Activated gamma-delta T cell treated with Interleukin-2 at 50 U/mL for 16 hours (primary cell): ENCODE results near the gene SMG9.
A peak's percentile ranks its signal among the peaks of the same experiment; 100 is the strongest.

Experiments
- DNase-seq: peaks from one replicate; pipeline ENCODE4 v3.0.0-alpha.2; 2020

SMG9 gene

GRCh38 chr19:43754503-43755255 is at the start of gene SMG9:
Gene SMG9 (minus strand): TSS chr19:43754962. CDS start chr19:43750741, 4,221 bp downstream.
- peak; percentile 98 for DNase-seq

- DNase-seq, result no peak
Measured at GRCh38 chr19:43804432-43804831, 49.7 kb upstream of the SMG9 start.

GRCh38 chr19:43802216-43802951 is 47.6 kb upstream of the SMG9 start, which contains the start of gene LYPD5:
Gene LYPD5 (minus strand): TSS chr19:43802447. CDS start chr19:43802380, 67 bp downstream.
- DNase-seq, result no peak

- no peak for DNase-seq
Measured at GRCh38 chr19:43799502-43800142, 44.9 kb upstream of the SMG9 start.

GRCh38 chr19:43798546-43799409 is 44.0 kb upstream of the SMG9 start:
- peak; percentile 51 for DNase-seq

- no peak for DNase-seq
Measured at GRCh38 chr19:43798026-43798545, 43.3 kb upstream of the SMG9 start.

GRCh38 chr19:43797556-43797955 is 42.8 kb upstream of the SMG9 start:
- no peak for DNase-seq

GRCh38 chr19:43797118-43797517 is 42.4 kb upstream of the SMG9 start:
- no peak for DNase-seq

- DNase-seq, result no peak
Measured at GRCh38 chr19:43790587-43790986, 35.8 kb upstream of the SMG9 start.

- no peak for DNase-seq
Measured at GRCh38 chr19:43789029-43789428, 34.3 kb upstream of the SMG9 start.

GRCh38 chr19:43786665-43787064 is 31.9 kb upstream of the SMG9 start:
- no peak for DNase-seq

GRCh38 chr19:43784981-43785808 is 30.4 kb upstream of the SMG9 start:
- peak; percentile 42 for DNase-seq

GRCh38 chr19:43784241-43784980 is 29.6 kb upstream of the SMG9 start:
- DNase-seq, result peak; percentile 52

- no peak for DNase-seq
Measured at GRCh38 chr19:43783636-43784035, 28.9 kb upstream of the SMG9 start.

GRCh38 chr19:43782689-43783231 is 28.0 kb upstream of the SMG9 start:
- no peak for DNase-seq

- no peak for DNase-seq
Measured at GRCh38 chr19:43782311-43782660, 27.5 kb upstream of the SMG9 start.

GRCh38 chr19:43781630-43782310 is 27.0 kb upstream of the SMG9 start:
- DNase-seq, result no peak

GRCh38 chr19:43780706-43781525 is 26.2 kb upstream of the SMG9 start, which contains the start of gene KCNN4:
Gene KCNN4 (minus strand): TSS chr19:43780973. CDS start chr19:43780861, 112 bp downstream.
- DNase-seq, result peak; percentile 45

- DNase-seq, result no peak
Measured at GRCh38 chr19:43779820-43780219, 25.1 kb upstream of the SMG9 start.
